ENCODE results near the gene THNSL1. TPM values are rescaled to one million over a fixed set of nuclear protein-coding genes. Genes with fewer than 3 reads are reported as not detected.
A peak's percentile ranks its signal among the peaks of the same experiment; 100 is the strongest.

The THNSL1 gene
- polyA plus RNA-seq, 1 of the 3 experiments (the other 2 are of a cell fraction) = 1.3 TPM

GRCh38 chr10:25068152-25069058, 52.0 kb downstream of the THNSL1 start:
- WGBS (ENCODE audit: low lambda C conversion rate) = 67% methylated on average over 11 of the region's 11 CpGs
- H3K9me3 ChIP-seq = no peaks in the 10 kb centered on the region
- no peaks in the 10 kb centered on the region for H3K36me3 ChIP-seq (replicated peaks in 1 of 2; ENCODE audit: control insufficient read depth in 1 of 2, insufficient read depth in 2 of 2, low read length in 1 of 2)
- H3K4me1 ChIP-seq (ENCODE audit: control insufficient read depth in 1 of 2, insufficient read depth in 2 of 2, low read depth in 1 of 2, low read length in 1 of 2) = peaks cover 0 to 4% of the 10 kb centered on the region in 2 experiments; a peak in 1 of 4 replicates
- H3K9ac ChIP-seq = no peak overlapping the region
- H3K4me3 ChIP-seq (ENCODE audit: low read depth in 2 of 2, low read length in 1 of 2) = no peak overlapping the region
- no peaks in the 10 kb centered on the region for H3K27me3 ChIP-seq (ENCODE audit: insufficient read depth)
- POLR2A ChIA-PET = no interaction called here
- CTCF ChIA-PET = interaction anchor here (2.8 to 4.6 kb wide), 2 partner anchors 12 to 13 kb away, joined by 20 to 30 read pairs; no protein-coding TSS in a partner anchor
- no peaks in the 10 kb centered on the region for H4K20me1 ChIP-seq (ENCODE audit: insufficient read depth)
- TF ChIP-seq FOXM1 (IDR thresholded peaks at IDR 0.05; ENCODE audit: low read depth) = no peak
- no peak for TF ChIP-seq CTCF (IDR thresholded peaks at IDR 0.05)
- no peak for TF ChIP-seq NRF1 (IDR thresholded peaks at IDR 0.05; ENCODE audit: low read depth, low read length)
- no peak for TF ChIP-seq EP300 (IDR thresholded peaks at IDR 0.05; ENCODE audit: borderline replicate concordance in 1 of 2, low read depth in 1 of 2, low read length in 1 of 2)
- TF ChIP-seq POLR2AphosphoS5 (IDR thresholded peaks at IDR 0.05; ENCODE audit: low read depth, low read length) = no peak
- no peak for TF ChIP-seq MEF2A (IDR thresholded peaks at IDR 0.05; ENCODE audit: borderline replicate concordance, low read depth)
- TF ChIP-seq SIN3A (IDR thresholded peaks at IDR 0.05; ENCODE audit: borderline replicate concordance, low read depth, low read length) = no peak
- no peak for TF ChIP-seq TEAD4 (IDR thresholded peaks at IDR 0.05; ENCODE audit: borderline replicate concordance, insufficient read depth)
- no peak for TF ChIP-seq RAD21 (IDR thresholded peaks at IDR 0.05; ENCODE audit: low read length)
- no peak for TF ChIP-seq FOXJ3 (CRISPR knock-in tag; IDR thresholded peaks at IDR 0.05)
- TF ChIP-seq, protein P1, sequence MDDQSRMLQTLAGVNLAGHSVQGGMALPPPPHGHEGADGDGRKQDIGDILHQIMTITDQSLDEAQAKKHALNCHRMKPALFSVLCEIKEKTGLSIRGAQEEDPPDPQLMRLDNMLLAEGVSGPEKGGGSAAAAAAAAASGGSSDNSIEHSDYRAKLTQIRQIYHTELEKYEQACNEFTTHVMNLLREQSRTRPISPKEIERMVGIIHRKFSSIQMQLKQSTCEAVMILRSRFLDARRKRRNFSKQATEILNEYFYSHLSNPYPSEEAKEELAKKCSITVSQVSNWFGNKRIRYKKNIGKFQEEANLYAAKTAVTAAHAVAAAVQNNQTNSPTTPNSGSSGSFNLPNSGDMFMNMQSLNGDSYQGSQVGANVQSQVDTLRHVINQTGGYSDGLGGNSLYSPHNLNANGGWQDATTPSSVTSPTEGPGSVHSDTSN (IDR thresholded peaks at IDR 0.05) = no peak
- TF ChIP-seq CHD2 (IDR thresholded peaks at IDR 0.05; ENCODE audit: low read length, partially characterized antibody) = no peak
- no peak for TF ChIP-seq GATA2 (CRISPR knock-in tag; IDR thresholded peaks at IDR 0.05)
- no peak for TF ChIP-seq GABPA (IDR thresholded peaks at IDR 0.05; ENCODE audit: low read depth)
- no peak for TF ChIP-seq ZBTB33 (IDR thresholded peaks at IDR 0.05; ENCODE audit: borderline replicate concordance, low read depth)
- TF ChIP-seq USF1 (IDR thresholded peaks at IDR 0.05; ENCODE audit: borderline replicate concordance, low read depth) = no peak
- H2AFZ ChIP-seq (ENCODE audit: low read depth) = peak overlapping the region; percentile 43; the same call in 1 of the 2 replicates
- H3K79me2 ChIP-seq (ENCODE audit: insufficient read depth) = no peaks in the 10 kb centered on the region
- H3K4me2 ChIP-seq = no peak overlapping the region
- no peak for DNase-seq
- peak overlapping the region in 1 of 2 experiments; percentile 36; a peak in 1 of 4 replicates for H3K27ac ChIP-seq (ENCODE audit: low read depth in 2 of 2, low read length in 1 of 2)
- no peaks in the 10 kb centered on the region for H3K9me2 ChIP-seq
- no peaks in the 10 kb centered on the region for H3F3A ChIP-seq (replicated peaks; ENCODE audit: insufficient read depth)

Measured in SK-N-SH (cell line).